Central memory CD8-positive, alpha-beta T cell (primary cell): ENCODE data around the gene NLGN1.
"Not testable (repeated sequence)": the region's sequence is repeated elsewhere in the genome, so short reads cannot be mapped to it uniquely, and the experiment has no call there.

Source experiments
- ATAC-seq: fragments of 150-1000 bp; cut with Tn5 transposase; replicated peaks from 2 replicates; pipeline ENCODE4 v1.10.0; 2022; ENCODE audit warnings: mild to moderate bottlenecking, moderate FRiP score, moderate number of reproducible peaks; ENCODE audit not compliant: poor library complexity, severe bottlenecking; ENCODE audit errors: extremely low read depth
- DNase-seq, 2 donors: peaks; one replicate each; pipeline ENCODE4 v3.0.0; 2021; ENCODE audit warnings: low spot score in 2 of 2
- H3K27ac Mint-ChIP-seq: one replicate; pipeline ENCODE4 v1.8.0; 2022; ENCODE audit warnings: low read depth, mild to moderate bottlenecking, moderate library complexity, mixed read lengths
- H3K27me3 Mint-ChIP-seq: one replicate; pipeline ENCODE4 v1.8.0; 2022; ENCODE audit warnings: mixed read lengths
- H3K36me3 Mint-ChIP-seq: one replicate; pipeline ENCODE4 v1.8.0; 2022; ENCODE audit warnings: mild to moderate bottlenecking, moderate library complexity, mixed read lengths; ENCODE audit not compliant: insufficient read depth
- H3K4me1 Mint-ChIP-seq: one replicate; pipeline ENCODE4 v1.8.0; 2022; ENCODE audit warnings: mixed read lengths
- H3K4me3 Mint-ChIP-seq: one replicate; pipeline ENCODE4 v1.8.0; 2022; ENCODE audit warnings: mild to moderate bottlenecking, moderate library complexity, mixed read lengths
- H3K9me3 Mint-ChIP-seq: one replicate; pipeline ENCODE4 v1.8.0; 2022; ENCODE audit warnings: mixed read lengths

NLGN1 gene

DNA sequence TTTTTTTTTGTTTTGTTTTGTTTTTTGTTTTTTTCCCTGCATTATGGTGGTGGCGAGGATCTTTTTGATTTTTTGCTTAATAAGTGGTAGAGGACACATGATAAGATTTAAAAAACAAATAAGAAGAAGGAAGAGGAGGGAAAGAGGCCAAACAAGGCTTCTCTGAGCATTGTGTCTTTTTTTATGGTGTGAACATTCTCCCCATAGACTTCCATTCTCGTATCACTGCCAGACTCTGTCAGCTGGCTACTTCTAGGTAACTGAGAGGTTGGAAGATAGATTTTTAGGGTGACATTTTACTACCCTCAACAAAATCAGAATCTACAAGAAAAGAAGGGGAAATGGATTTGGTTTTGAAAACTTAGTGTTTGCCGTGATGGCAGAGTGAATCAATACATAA lies 3.8 kb downstream of the NLGN1 start:
- DNase-seq (no peak), ATAC-seq (no peak)
- no peak overlapping the region for H3K27ac Mint-ChIP-seq
- H3K36me3 Mint-ChIP-seq: no peaks in the 10 kb centered on the region
- H3K4me3 Mint-ChIP-seq: no peak overlapping the region
- peaks cover 32% of the 10 kb centered on the region for H3K27me3 Mint-ChIP-seq
- no peaks in the 10 kb centered on the region for H3K4me1 Mint-ChIP-seq
- peaks cover 4% of the 10 kb centered on the region for H3K9me3 Mint-ChIP-seq

DNA sequence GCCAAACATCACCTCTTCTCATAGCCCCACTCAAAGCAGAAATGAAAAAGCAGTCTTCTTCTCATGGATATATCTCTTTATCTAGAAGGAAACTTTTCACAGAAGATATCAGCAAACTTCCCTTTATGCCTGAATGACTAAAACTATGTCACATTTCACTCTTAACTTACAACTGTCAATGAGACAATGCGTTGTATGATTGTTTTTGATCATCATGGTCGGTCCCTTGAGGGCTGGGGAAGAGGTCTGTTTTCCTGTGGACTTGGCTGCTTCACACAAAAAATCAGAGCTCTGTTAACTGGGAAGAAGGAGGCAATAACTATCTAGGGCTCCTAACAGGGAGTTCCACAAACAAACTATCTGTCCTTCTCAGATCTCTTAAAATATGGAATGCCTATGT lies 5.1 kb downstream of the NLGN1 start:
- no peak overlapping the region for H3K27ac Mint-ChIP-seq
- DNase-seq (no peak), ATAC-seq (no peak)
- peaks cover 4% of the 10 kb centered on the region for H3K9me3 Mint-ChIP-seq
- no peaks in the 10 kb centered on the region for H3K4me1 Mint-ChIP-seq
- H3K4me3 Mint-ChIP-seq: no peak overlapping the region
- no peaks in the 10 kb centered on the region for H3K36me3 Mint-ChIP-seq
- H3K27me3 Mint-ChIP-seq: peaks cover 20% of the 10 kb centered on the region

DNA sequence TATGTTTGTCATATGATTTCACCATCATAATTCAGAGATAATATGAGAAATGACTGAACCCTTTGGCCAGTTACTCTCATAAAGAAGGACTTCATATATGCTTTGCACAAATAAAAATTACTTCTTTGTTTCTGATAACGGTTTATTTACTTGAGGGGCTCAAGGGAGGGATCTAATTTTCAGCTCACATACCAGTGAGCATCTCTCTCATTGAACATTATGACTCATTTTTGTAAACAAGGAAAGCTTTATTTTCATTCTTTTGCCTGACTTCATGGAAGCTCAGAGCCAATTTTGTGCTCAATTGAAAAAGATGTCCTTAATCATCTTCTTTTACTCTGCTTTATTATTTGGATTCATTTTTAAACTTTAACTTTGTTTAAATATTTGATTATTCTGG lies 5.8 kb downstream of the NLGN1 start:
- no peak overlapping the region for H3K4me3 Mint-ChIP-seq
- peaks cover 4% of the 10 kb centered on the region for H3K9me3 Mint-ChIP-seq
- DNase-seq: no peak
- ATAC-seq: no peak
- no peaks in the 10 kb centered on the region for H3K4me1 Mint-ChIP-seq
- peaks cover 12% of the 10 kb centered on the region for H3K27me3 Mint-ChIP-seq
- H3K27ac Mint-ChIP-seq: no peak overlapping the region
- H3K36me3 Mint-ChIP-seq: no peaks in the 10 kb centered on the region

DNA sequence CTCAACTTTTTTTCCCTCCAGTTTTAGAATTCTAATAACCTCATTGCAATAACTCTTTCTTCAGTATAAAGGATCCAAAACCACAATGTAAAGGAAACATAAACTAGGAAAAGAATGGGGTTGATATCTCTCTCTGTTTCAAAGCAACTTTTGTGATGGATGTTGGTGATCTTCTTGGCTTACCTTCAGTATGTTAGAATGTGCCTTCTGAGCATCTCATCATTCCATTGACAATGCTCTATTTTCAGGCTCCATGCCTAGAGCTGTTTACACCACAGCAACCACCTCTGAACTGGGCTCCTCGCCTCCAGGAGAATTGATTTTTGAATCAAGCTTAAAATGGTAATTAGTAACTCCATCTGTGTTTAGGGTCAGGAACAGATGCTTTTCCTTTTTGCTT lies 6.6 kb downstream of the NLGN1 start:
- peaks cover 4% of the 10 kb centered on the region for H3K9me3 Mint-ChIP-seq
- ATAC-seq (no peak), DNase-seq (no peak)
- no peak overlapping the region for H3K4me3 Mint-ChIP-seq
- no peaks in the 10 kb centered on the region for H3K36me3 Mint-ChIP-seq
- H3K27me3 Mint-ChIP-seq: peaks cover 5% of the 10 kb centered on the region
- H3K4me1 Mint-ChIP-seq: no peaks in the 10 kb centered on the region
- no peak overlapping the region for H3K27ac Mint-ChIP-seq

DNA sequence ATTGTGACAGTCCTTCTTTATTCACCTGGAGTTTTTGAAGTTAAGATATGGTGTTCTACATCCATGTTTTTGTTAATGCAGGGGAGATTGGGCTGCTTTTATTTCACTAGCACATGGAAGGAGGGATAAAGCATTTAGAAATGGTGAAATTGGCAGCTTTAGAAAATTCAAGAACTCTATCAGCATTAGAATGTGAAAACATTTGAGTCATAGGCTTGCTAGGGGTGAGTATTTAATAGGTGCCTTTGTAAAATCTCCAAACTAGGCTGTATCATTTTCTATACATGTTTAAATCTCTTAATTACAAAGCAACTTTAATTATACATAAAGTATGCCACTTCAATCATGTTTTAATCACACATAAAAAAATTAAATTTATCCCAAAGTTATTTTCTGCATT lies 12.9 kb downstream of the NLGN1 start:
- ATAC-seq (no peak), DNase-seq (no peak)
- Mint-ChIP-seq H3K4me1 (no peaks in the 10 kb centered on the region), H3K27ac (no peak overlapping the region), H3K27me3 (no peaks in the 10 kb centered on the region), H3K9me3 (no peaks in the 10 kb centered on the region), H3K36me3 (no peaks in the 10 kb centered on the region), H3K4me3 (no peak overlapping the region)

DNA sequence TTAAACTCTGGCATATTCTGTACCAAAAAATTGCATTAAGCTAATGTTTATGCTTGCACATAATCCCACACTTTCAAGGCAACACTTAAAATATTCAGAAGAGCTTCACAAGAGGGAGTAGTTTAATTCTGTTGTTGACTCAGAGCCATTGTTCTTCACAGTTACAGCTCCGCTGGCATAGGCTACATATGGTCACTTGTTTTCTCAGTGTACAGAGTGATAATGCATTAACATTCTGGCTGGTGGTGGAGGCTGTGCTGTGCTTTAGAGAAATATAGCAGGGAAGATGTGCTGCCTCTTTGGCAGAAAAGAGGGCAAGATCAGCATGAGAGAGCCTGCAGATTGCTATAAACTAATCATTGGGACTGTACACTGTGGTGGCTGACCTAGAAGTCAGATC lies 13.3 kb downstream of the NLGN1 start:
- no peak for ATAC-seq
- H3K27me3 Mint-ChIP-seq: no peaks in the 10 kb centered on the region
- no peak overlapping the region for H3K4me3 Mint-ChIP-seq
- no peaks in the 10 kb centered on the region for H3K4me1 Mint-ChIP-seq
- no peaks in the 10 kb centered on the region for H3K9me3 Mint-ChIP-seq
- H3K36me3 Mint-ChIP-seq: no peaks in the 10 kb centered on the region
- no peak for DNase-seq
- H3K27ac Mint-ChIP-seq: no peak overlapping the region

DNA sequence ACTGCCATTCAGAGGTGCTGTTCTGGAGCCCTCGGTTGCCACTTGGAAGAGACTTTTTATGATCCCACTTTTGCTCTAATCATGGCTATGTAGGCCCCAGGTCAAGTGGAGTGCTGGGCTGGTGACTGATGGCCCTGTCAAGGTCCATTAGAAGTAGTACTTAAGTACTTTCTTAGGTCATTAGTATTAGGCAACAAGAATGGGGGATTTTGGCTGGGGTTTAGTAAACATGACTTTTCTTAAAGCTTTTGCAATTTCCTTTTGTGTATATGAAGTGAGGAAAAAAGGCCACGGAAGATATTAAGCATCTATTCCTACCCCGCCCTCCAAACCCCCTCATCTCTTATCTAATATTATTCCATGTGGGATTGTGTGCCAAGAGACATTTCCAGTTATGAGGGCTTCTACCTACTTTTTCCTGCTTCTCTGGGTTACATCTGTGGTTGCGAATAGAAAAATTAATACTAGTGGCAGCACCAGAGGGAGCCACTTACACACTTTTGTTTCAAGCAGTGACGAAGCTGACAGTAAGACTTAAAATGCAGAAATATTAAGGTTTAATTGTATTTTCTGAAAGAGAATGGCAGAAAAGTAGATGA lies 13.9 kb downstream of the NLGN1 start:
- no peak overlapping the region for H3K27ac Mint-ChIP-seq
- no peak for ATAC-seq

DNA sequence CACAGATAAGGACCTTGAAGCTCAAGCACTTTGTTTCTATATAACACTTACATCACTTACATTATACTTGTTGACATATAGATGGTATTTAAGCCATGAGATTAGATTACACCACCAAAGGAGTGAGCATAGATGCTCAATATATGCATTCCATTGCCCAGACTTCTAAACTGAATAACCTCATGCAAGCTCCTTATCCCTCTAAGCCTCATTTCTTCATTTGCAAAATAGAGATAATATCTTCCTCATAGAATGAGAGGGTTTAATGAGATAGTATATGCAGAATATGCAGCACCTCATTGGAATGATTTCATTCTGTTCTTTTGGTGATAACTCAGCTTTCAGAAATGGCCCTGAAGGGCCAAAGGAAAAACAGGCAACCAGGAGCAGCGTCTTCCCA lies 18.5 kb downstream of the NLGN1 start:
- Mint-ChIP-seq H3K27ac (no peak overlapping the region), H3K27me3 (no peaks in the 10 kb centered on the region), H3K36me3 (no peaks in the 10 kb centered on the region), H3K9me3 (peaks cover 6% of the 10 kb centered on the region), H3K4me3 (no peak overlapping the region), H3K4me1 (no peaks in the 10 kb centered on the region)
- DNase-seq (no peak), ATAC-seq (no peak)

More for the DNA sequence above, 13.9 kb downstream of the NLGN1 start:
- Mint-ChIP-seq H3K36me3 (no peaks in the 10 kb centered on the region), H3K9me3 (no peaks in the 10 kb centered on the region), H3K27me3 (no peaks in the 10 kb centered on the region), H3K4me1 (no peaks in the 10 kb centered on the region), H3K4me3 (no peak overlapping the region)
- DNase-seq: no peak

DNA sequence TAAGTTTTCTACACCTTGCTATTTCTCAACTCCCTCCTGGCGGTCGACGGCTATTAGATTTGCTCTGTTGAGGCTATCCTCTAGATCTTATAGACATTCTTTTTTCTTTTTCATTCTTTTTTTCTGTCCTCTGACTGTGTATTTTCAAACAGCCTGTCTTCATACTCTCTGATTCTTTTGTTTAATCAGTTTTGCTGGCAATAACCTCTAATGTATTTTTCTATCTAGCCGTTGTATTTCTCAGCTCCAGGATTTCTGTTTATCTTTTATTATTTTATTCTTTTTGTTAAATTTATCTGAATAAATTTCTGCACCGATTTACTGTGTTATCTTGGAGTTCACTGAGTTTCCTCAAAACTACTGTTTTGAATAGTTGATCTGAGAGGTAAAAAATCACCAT lies 31.5 kb downstream of the NLGN1 start:
- no peak for DNase-seq
- Mint-ChIP-seq H3K4me3 (no peak overlapping the region), H3K27ac (no peak overlapping the region), H3K9me3 (peaks cover 34% of the 10 kb centered on the region), H3K4me1 (no peaks in the 10 kb centered on the region), H3K27me3 (no peaks in the 10 kb centered on the region), H3K36me3 (no peaks in the 10 kb centered on the region)
- no peak for ATAC-seq

DNA sequence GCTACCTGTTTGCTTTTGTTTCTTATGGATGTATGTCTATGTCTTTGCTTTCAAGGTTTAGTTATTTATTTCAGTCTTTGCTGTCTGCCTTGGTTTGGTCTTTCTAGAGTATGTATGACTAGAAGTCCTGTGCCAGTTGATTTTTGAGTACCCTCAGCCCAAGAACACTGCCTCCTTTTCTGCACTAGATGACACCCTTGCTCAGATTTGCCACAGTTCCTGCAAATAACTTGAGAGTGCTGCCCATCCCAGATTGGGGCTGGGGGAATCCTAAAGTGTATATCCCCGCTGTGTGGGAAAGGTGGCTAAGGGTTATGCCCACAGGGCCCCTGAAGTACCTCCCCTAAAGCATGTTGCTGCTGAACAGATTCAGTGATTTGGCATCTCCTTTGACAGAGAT lies 32.0 kb downstream of the NLGN1 start:
- no peak for DNase-seq
- peaks cover 30% of the 10 kb centered on the region for H3K9me3 Mint-ChIP-seq
- H3K27me3 Mint-ChIP-seq: no peaks in the 10 kb centered on the region
- no peaks in the 10 kb centered on the region for H3K36me3 Mint-ChIP-seq
- H3K4me1 Mint-ChIP-seq: no peaks in the 10 kb centered on the region
- ATAC-seq: no peak
- no peak overlapping the region for H3K4me3 Mint-ChIP-seq
- no peak overlapping the region for H3K27ac Mint-ChIP-seq

DNA sequence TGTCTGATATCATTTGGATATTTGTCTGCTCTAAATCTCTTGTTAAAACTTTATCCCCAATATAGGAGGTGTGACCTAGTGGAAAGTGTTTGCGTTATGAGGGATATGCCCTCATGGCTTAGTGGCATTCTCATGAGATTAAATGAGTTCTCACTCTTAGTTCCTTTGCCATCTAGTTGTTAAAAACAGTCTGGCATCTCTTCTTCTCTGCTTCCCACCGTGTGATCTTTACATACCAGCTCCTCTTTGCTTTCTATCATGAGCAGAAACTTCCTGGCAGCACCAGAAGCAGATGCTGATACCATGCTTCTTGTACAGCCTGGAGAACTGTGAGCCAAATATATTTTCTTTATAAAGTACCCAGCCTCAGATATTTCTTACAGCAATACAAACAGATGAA lies 33.0 kb downstream of the NLGN1 start:
- H3K4me1 Mint-ChIP-seq: no peaks in the 10 kb centered on the region
- no peak overlapping the region for H3K4me3 Mint-ChIP-seq
- DNase-seq (no peak), ATAC-seq (no peak)
- no peaks in the 10 kb centered on the region for H3K36me3 Mint-ChIP-seq
- no peaks in the 10 kb centered on the region for H3K27me3 Mint-ChIP-seq
- no peak overlapping the region for H3K27ac Mint-ChIP-seq
- H3K9me3 Mint-ChIP-seq: peaks cover 24% of the 10 kb centered on the region

DNA sequence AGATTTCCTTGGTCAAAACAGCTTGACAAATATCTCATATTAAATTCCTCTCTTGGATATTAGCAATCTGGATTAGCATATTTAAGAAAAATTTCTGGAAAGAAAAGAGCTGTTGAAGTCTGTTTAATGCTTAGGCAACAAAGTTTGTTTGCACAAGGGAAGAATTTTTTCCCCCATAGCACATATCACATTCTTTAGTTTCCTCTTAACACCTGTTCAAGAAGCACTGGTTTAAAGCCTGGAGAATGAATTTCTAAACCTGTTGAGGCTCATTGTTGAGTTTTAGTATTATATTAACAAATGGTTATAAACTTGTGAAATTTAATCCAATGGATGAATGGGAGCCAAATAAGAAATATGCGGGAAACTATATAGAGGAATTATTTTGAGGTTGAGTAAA lies 41.5 kb downstream of the NLGN1 start:
- no peak for DNase-seq
- Mint-ChIP-seq H3K4me1 (no peaks in the 10 kb centered on the region), H3K27ac (no peak overlapping the region), H3K9me3 (peaks cover 10% of the 10 kb centered on the region), H3K4me3 (no peak overlapping the region), H3K36me3 (no peaks in the 10 kb centered on the region), H3K27me3 (no peaks in the 10 kb centered on the region)
- no peak for ATAC-seq

DNA sequence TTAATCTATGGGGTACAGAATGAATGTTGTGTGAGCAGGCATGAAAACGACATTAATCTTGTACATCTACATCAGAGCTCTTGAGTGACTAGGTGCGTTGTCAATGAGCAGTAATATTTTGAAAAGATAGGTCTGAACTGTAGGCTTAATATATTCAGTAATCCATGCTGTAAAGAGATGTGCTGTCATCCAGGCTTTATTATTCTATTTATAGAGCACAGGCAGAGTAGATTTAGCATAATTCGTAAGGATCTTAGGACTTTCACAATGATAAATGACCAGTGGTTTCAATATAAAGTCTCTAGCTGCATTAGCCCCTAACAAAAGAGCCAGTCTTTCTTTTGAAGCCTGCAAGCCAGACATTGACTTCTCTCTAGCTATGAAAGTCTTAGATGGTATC lies 43.0 kb downstream of the NLGN1 start:
- H3K4me1 Mint-ChIP-seq: no peaks in the 10 kb centered on the region
- peaks cover 10% of the 10 kb centered on the region for H3K9me3 Mint-ChIP-seq
- ATAC-seq (no peak), DNase-seq (no peak)
- no peak overlapping the region for H3K27ac Mint-ChIP-seq
- no peaks in the 10 kb centered on the region for H3K36me3 Mint-ChIP-seq
- H3K4me3 Mint-ChIP-seq: no peak overlapping the region
- no peaks in the 10 kb centered on the region for H3K27me3 Mint-ChIP-seq

DNA sequence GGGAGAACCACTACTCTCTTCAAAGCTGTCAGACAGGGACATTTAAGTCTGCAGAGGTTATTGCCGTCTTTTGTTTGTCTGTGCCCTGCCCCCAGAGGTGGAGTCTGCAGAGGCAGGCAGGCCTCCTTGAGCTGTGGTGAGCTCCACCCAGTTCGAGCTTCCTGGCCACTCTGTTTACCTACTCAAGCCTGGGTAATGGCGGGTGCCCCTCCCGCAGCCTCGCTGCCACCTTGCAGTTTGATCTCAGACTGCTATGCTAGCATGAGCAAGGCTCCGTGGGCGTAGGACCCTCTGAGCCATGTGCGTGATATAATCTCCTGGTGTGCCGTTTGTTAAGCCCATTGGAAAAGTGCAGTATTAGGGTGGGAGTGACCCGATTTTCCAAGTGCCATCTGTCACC lies 54.0 kb downstream of the NLGN1 start:
- H3K9me3 Mint-ChIP-seq: peaks cover 19% of the 10 kb centered on the region
- not testable (repeated sequence) for H3K4me1 Mint-ChIP-seq, H3K4me3 Mint-ChIP-seq, H3K36me3 Mint-ChIP-seq, H3K27ac Mint-ChIP-seq, ATAC-seq, DNase-seq, H3K27me3 Mint-ChIP-seq
